ENCODE results near the gene FLNC.

- TF ChIP-seq POLR2A (IDR thresholded peaks at IDR 0.05; ENCODE audit: low read depth, low read length), result no peak
- no peak for TF ChIP-seq TAF1 (IDR thresholded peaks at IDR 0.05; ENCODE audit: borderline replicate concordance, low read depth, low read length)
Measured at GRCh38 chr7:128876978-128877755, 47.0 kb downstream of the FLNC start.
